GM06990 (cell line): ENCODE measurements around the gene H6PD.

ENCODE experiments used
- DNase-seq: peaks from one replicate; pipeline ENCODE4 v3.0.0-alpha.2; 2011; ENCODE audit not compliant: insufficient read length; ENCODE audit errors: extremely low read depth
- H3K27me3 ChIP-seq: replicated peaks from 2 replicates; pipeline ENCODE4 v1.6.0; 2011; ENCODE audit warnings: low read length; ENCODE audit not compliant: control insufficient read depth, insufficient read depth
- H3K36me3 ChIP-seq: 2 replicates; pipeline ENCODE4 v1.5.1; 2011; ENCODE audit warnings: low read length; ENCODE audit not compliant: control insufficient read depth, insufficient read depth
- H3K4me3 ChIP-seq: replicated peaks from 2 replicates; pipeline ENCODE4 v1.5.1; 2011; ENCODE audit warnings: low read depth, mild to moderate bottlenecking, control low read depth, low read length
- CTCF ChIP-seq: IDR thresholded peaks from 2 replicates; pipeline ENCODE4 v1.5.1; 2011; ENCODE audit warnings: low read length, control low read depth, mild to moderate bottlenecking, inconsistent platforms; ENCODE audit not compliant: insufficient read depth, poor library complexity, severe bottlenecking

H6PD gene

GRCh38 chr1:9316080-9316444, 81.5 kb downstream of the H6PD start:
- TF ChIP-seq CTCF, result no peak
- DNase-seq, result no peak
- no peaks in the 10 kb centered on the region for H3K27me3 ChIP-seq
- no peaks in the 10 kb centered on the region for H3K36me3 ChIP-seq
- H3K4me3 ChIP-seq, result no peak overlapping the region

GRCh38 chr1:9316512-9316911, 81.9 kb downstream of the H6PD start:
- H3K27me3 ChIP-seq, result no peaks in the 10 kb centered on the region
- no peak for TF ChIP-seq CTCF

GRCh38 chr1:9317072-9317471, 82.5 kb downstream of the H6PD start:
- no peaks in the 10 kb centered on the region for H3K27me3 ChIP-seq
- no peak for DNase-seq
- no peak for TF ChIP-seq CTCF
- no peak overlapping the region for H3K4me3 ChIP-seq
- H3K36me3 ChIP-seq, result no peaks in the 10 kb centered on the region

More at GRCh38 chr1:9316512-9316911, 81.9 kb downstream of the H6PD start:
- Histone ChIP-seq H3K36me3 (no peaks in the 10 kb centered on the region), H3K4me3 (no peak overlapping the region)
- no peak for DNase-seq

- Histone ChIP-seq H3K4me3 (no peak overlapping the region), H3K27me3 (no peaks in the 10 kb centered on the region), H3K36me3 (no peaks in the 10 kb centered on the region)
- no peak for DNase-seq
- no peak for TF ChIP-seq CTCF
Measured at GRCh38 chr1:9317591-9318417, 83.2 kb downstream of the H6PD start.

- TF ChIP-seq CTCF, result no peak
- Histone ChIP-seq H3K27me3 (no peaks in the 10 kb centered on the region), H3K4me3 (no peak overlapping the region), H3K36me3 (no peaks in the 10 kb centered on the region)
- DNase-seq, result no peak
Measured at GRCh38 chr1:9319208-9319788, 84.7 kb downstream of the H6PD start.
